GM12801 (cell line): ENCODE data around the gene MPPED1.

Source experiments
- TF ChIP-seq, protein P1 (sequence below): IDR thresholded peaks from one replicate; pipeline ENCODE4 v1.5.1; 2011; ENCODE audit warnings: control low read depth; ENCODE audit not compliant: insufficient read length; ENCODE audit errors: extremely low read depth

The MPPED1 gene

DNA sequence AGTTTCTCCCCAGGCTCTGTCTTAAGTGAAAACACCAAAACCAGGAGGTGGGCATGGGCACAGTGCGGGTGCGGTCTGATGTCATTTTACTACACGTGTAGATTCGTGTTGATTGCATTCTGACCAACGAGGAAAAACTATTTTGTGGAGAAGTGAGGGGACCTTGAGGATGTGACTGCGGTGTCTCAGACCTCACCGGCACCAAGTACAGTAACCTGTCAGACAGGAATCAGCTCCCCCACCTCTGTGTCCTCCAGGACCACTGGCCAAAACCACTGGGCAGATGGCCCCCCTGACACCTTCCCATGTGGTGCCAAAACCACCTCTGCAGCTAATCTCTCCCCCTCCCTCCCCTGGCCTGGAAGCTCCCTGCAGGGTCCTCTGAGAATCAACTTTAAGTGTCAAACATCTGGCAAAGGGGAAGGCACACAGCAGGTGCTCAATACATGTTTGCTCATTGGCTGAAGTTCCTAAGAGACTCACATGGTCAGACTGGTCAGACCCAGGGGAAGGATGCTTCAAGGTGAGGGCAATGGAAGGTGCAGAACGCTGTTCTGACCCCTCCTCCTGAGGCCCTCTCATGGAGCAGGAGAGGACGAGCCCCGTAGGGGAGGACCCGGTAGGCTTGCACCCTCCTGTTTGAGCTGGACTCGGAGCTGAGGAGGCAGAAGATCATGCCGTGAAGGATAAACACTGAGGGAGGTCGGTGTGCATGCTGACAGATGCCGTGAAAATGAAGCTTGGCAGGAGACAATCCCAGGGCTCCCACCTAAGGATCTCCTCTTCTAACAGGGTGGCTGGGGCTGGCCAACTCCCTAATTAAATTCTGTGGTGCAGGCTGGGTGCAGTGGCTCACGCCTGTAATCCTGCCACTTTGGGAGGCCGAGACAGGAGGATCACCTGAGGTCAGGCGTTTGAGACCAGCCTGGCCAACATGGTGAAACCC, 129.9 kb downstream of the MPPED1 start:
- TF ChIP-seq, protein P1, sequence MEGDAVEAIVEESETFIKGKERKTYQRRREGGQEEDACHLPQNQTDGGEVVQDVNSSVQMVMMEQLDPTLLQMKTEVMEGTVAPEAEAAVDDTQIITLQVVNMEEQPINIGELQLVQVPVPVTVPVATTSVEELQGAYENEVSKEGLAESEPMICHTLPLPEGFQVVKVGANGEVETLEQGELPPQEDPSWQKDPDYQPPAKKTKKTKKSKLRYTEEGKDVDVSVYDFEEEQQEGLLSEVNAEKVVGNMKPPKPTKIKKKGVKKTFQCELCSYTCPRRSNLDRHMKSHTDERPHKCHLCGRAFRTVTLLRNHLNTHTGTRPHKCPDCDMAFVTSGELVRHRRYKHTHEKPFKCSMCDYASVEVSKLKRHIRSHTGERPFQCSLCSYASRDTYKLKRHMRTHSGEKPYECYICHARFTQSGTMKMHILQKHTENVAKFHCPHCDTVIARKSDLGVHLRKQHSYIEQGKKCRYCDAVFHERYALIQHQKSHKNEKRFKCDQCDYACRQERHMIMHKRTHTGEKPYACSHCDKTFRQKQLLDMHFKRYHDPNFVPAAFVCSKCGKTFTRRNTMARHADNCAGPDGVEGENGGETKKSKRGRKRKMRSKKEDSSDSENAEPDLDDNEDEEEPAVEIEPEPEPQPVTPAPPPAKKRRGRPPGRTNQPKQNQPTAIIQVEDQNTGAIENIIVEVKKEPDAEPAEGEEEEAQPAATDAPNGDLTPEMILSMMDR = no peak

DNA sequence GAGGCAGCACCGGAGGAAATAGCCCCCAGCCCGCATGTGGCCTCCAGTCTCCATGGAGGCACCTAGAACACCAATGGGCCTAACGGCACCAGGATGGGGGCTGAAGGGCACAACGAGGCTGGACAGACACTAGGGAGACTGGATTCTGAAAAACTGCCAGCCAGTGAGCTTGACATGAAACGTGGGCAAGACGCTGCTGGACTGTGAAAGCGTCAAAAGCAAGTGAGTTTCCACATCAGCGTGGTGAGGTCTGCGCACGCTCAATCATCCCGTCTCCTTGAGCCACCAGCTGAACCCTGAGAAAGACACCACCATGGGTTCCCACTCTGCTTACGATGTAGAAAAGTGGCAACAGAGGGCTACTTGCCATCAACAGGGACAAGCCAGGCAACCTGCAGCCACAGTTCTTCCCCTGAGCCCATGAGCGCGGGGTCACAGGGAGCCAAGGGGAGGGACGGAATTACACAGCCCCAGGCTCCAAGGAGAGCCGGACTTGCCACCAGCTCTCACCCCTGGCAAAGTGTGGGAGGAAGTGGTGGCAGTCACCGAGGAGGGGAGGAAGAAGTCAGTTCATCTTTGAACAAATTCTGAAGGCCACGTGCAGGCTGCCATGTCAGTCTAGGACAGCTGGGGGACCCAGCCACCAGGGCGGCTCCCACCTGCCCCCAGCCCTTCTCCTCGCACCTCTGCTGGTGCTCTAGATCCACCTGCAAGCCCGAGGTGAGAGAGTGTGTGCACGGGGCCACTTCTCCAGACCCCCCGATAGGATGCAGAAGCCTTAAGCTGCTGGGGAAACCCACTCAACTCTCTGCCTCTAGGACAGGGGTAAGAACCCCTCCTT, 131.1 kb downstream of the MPPED1 start:
- TF ChIP-seq, protein P1 = no peak

DNA sequence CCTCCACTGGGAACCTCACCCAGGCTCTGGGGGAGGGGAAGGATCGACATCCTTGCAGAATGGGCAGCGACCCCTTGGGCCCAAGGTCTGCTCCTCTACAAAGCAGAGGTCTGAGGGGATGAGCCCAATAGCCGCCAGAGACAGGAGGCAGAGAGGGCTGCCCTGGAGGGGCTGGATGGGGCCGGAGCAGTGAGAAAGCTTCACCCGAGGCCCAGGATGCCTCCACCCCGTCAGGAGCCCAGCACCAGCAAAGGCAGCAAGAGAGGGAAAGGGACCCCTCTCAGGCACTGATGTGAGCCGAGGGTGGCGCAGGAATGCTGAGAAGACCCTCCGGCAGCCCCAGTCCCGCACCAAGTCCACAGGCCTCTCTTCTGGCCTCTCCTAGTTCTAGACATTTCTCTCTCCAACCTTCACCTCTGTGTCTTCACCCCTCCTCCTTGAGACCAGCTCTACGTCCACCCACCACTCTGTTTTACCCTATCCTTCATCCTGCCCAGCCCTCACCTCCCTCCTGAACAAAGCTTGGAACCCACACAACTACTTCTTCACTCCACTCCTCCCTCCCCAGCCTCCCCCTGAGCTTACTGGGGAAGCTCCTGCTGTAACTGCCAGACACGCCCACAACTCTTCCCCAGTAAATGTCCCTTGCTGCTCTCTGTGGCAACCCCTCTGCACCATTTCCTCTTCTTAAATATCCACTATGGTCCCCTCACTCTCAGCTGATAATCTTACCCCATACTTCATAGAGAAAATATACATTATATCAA, 131.9 kb downstream of the MPPED1 start:
- TF ChIP-seq, protein P1 = no peak

DNA sequence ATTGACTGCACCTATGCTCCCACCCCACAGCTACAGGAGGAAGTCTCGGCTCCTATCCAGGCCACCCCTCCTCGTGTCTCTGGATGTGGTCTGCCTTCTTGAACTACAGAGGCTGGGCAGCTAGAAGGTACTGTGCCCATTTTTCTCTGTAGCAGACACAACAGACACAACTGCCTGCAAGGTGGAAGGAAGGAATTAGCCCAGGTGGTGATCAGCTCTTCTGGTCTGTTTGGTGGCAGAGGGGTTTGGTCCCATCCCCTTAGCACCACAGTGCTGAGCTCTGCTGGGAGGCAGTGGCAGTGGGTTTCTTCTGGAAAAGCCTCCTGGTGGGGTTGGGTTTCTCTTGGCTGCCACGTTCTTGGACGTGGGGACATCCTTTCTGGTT, 132.5 kb downstream of the MPPED1 start:
- TF ChIP-seq, protein P1 = no peak

DNA sequence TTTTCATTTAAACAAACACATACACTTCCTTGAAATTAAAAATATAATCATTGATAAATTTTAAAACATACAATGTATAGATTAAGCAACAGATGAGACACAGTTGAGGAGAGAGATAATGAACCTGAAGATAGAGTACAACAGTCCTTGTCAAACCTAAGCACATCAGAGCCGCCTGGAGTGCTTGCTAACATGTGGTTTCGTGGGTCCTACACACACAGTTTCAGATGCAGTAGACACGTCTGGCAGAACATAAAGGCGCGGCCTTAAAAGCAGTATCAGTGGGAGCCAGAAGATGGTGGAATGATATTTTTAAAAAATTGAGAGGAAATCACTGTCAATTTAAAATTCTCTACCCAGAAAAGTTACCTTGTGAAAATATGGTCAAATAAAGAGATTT, 134.4 kb downstream of the MPPED1 start:
- TF ChIP-seq, protein P1 = no peak

DNA sequence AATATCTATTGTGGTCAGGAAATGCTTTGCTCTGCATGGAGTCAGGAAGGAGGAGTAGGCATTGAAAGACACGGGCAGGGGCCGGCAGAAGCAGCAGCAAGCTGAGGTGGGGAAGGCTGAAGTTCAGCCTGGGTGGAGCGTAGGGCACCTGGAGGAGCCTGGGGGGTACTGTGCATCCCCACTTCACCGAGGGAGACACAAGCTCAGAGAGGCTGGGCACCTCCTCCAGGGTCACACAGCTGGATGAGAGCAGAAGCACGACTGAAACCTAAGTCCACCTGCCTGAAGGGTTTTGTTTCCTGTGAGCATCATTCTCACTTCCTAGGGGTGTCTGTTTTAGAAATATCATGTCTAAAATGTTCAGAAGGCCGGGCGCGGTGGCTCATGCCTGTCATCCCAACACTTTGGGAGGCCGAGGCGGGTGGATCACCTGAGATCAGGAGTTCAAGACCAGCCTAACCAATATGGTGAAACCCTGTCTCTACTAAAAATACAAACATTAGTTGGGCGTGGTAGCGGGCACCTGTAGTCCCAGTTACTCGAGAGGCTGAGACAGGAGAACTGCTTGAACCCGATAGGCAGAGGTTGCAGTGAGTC, 138.3 kb downstream of the MPPED1 start:
- TF ChIP-seq, protein P1 = no peak

DNA sequence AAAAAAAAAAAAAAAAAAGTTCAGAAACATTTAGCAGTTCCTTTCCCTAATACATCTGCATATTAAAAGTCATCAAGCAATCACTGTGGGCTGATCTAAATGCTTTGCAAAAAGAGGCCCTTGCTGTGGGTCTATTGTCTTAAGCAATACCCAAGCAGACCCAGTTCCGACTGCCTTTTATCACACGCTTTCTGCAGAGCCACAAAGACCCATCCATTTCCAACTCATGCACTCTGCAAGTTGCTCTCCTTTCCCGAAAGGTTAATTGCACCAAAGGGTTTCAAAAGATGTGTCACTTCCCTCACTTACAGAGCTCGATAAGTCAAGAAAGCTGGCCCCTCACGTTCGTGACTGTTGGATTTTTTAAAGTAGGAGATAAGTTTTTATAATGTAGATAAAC, 138.9 kb downstream of the MPPED1 start:
- TF ChIP-seq, protein P1 = no peak
